Chondrocyte (in vitro differentiated cells): ENCODE results near the gene RPL27A. TPM values are rescaled to one million over a fixed set of nuclear protein-coding genes. Genes with fewer than 3 reads are reported as not detected.
A peak's percentile ranks its signal among the peaks of the same experiment; 100 is the strongest.

Source experiments
- DNase-seq: peaks from one replicate; pipeline ENCODE4 v3.0.0; 2021; ENCODE audit warnings: mixed read lengths, low spot score
- H3K27ac Mint-ChIP-seq: one replicate; pipeline ENCODE4 v1.8.0; 2021; ENCODE audit warnings: mild to moderate bottlenecking, moderate library complexity, mixed read lengths; ENCODE audit not compliant: unreplicated experiment
- H3K27me3 Mint-ChIP-seq: 2 replicates; pipeline ENCODE4 v1.8.0; 2021; ENCODE audit warnings: low read depth, mixed read lengths
- H3K36me3 Mint-ChIP-seq: 2 replicates; pipeline ENCODE4 v1.8.0; 2021; ENCODE audit warnings: low read depth, mixed read lengths
- H3K4me1 Mint-ChIP-seq: 2 replicates; pipeline ENCODE4 v1.8.0; 2021; ENCODE audit warnings: low read depth, mild to moderate bottlenecking, mixed read lengths
- H3K4me3 Mint-ChIP-seq: one replicate; pipeline ENCODE4 v1.8.0; 2021; ENCODE audit warnings: mild to moderate bottlenecking, moderate library complexity, mixed read lengths; ENCODE audit not compliant: unreplicated experiment
- H3K9me3 Mint-ChIP-seq: 2 replicates; pipeline ENCODE4 v1.8.0; 2021; ENCODE audit warnings: low read depth, mixed read lengths
- CTCF ChIP-seq: fragments of 200-600 bp; sonication (generic); IDR thresholded peaks from 2 replicates; pipeline ENCODE4 v1.5.0; 2021; ENCODE audit warnings: antibody characterized with exemption, mild to moderate bottlenecking, moderate library complexity
- total RNA-seq: library from RNA; stranded (reverse); gene quantifications from 3 replicates; pipeline ENCODE4 v1.2.1, GENCODE V29; 2021

Gene RPL27A
- total RNA-seq, 1 donor from 2014 or later: 546 TPM

- TF ChIP-seq CTCF: no peak
- H3K36me3 Mint-ChIP-seq: peaks cover 36% of the 10 kb centered on the region
- no peaks in the 10 kb centered on the region for H3K9me3 Mint-ChIP-seq
- H3K4me1 Mint-ChIP-seq: peaks cover 22% of the 10 kb centered on the region
- no peak for DNase-seq
- peak overlapping the region; percentile 27 for H3K27ac Mint-ChIP-seq
- no peak overlapping the region for H3K4me3 Mint-ChIP-seq
- H3K27me3 Mint-ChIP-seq: no peaks in the 10 kb centered on the region
Measured at GRCh38 chr11:8698917-8699441, 16.4 kb downstream of the RPL27A start.

- H3K4me3 Mint-ChIP-seq: no peak overlapping the region
- no peak for TF ChIP-seq CTCF
- H3K36me3 Mint-ChIP-seq: peaks cover 32% of the 10 kb centered on the region
- H3K27ac Mint-ChIP-seq: peak overlapping the region; percentile 36
- H3K27me3 Mint-ChIP-seq: no peaks in the 10 kb centered on the region
- H3K9me3 Mint-ChIP-seq: no peaks in the 10 kb centered on the region
- no peak for DNase-seq
- H3K4me1 Mint-ChIP-seq: peaks cover 22% of the 10 kb centered on the region
Measured at GRCh38 chr11:8699903-8700302, 17.3 kb downstream of the RPL27A start.

- Mint-ChIP-seq H3K27ac (no peak overlapping the region), H3K27me3 (no peaks in the 10 kb centered on the region), H3K9me3 (no peaks in the 10 kb centered on the region), H3K4me3 (no peak overlapping the region), H3K36me3 (peaks cover 43% of the 10 kb centered on the region), H3K4me1 (peaks cover 22% of the 10 kb centered on the region)
- DNase-seq: no peak
- no peak for TF ChIP-seq CTCF
Measured at GRCh38 chr11:8701891-8702597, 19.5 kb downstream of the RPL27A start.

GRCh38 chr11:8702598-8702915 is 20.0 kb downstream of the RPL27A start:
- Mint-ChIP-seq H3K27me3 (no peaks in the 10 kb centered on the region), H3K27ac (no peak overlapping the region), H3K4me3 (no peak overlapping the region), H3K4me1 (peaks cover 23% of the 10 kb centered on the region), H3K36me3 (peaks cover 38% of the 10 kb centered on the region), H3K9me3 (no peaks in the 10 kb centered on the region)
- TF ChIP-seq CTCF: no peak
- DNase-seq: no peak

GRCh38 chr11:8704136-8704535 is 21.5 kb downstream of the RPL27A start:
- TF ChIP-seq CTCF: no peak
- no peak for DNase-seq
- peaks cover 32% of the 10 kb centered on the region for H3K36me3 Mint-ChIP-seq
- no peaks in the 10 kb centered on the region for H3K9me3 Mint-ChIP-seq
- no peak overlapping the region for H3K27ac Mint-ChIP-seq
- H3K4me3 Mint-ChIP-seq: no peak overlapping the region
- no peaks in the 10 kb centered on the region for H3K27me3 Mint-ChIP-seq
- peaks cover 30% of the 10 kb centered on the region for H3K4me1 Mint-ChIP-seq
